DMS 273 treated with DMSO at 0.1 percent for 48 hours (cell line): Measurements from ENCODE around the gene MPIG6B.

Experiments used
- DNase-seq: peaks from one replicate; lab custom pipeline; 2025; lab: John Stamatoyannopoulos, UW

Gene MPIG6B

GRCh38 chr6:31767096-31767645 lies 44.0 kb downstream of the MPIG6B start:
- DNase-seq, result no peak

GRCh38 chr6:31768363-31769257 lies 45.4 kb downstream of the MPIG6B start:
- no peak for DNase-seq

DNA sequence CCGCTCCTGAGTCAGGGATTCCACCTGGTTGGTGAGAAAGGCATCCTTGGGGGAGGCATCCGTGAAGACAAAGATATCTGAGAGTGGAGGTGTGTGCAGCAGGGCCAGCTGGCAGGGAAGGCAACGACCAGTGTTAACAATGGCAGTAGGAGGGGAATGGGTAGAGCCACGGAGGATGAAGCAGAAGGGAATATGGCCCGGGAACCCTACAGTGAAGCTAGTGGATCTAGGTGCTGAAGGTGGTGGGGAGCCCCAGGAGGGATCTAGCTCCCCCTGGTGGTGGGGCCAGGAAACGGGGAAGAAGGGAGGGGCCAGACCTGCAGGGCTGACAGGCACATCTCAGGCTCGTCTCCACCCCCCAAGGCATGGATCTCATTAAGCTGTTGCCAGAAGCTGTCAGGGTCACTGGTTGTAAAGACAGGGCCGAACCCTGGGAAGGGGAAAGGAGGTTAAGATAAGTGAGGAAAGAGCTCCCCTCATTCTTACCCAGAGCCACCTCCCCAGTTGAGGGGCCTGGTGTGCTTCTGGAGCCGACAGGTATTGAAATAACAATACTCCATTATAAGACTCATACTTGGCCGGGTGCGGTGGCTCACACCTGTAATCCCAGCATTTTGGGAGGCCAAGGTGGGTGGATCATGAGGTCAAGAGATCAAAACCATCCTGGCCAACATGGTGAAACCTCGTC lies 46.7 kb downstream of the MPIG6B start:
- DNase-seq, result peak; percentile 29

DNA sequence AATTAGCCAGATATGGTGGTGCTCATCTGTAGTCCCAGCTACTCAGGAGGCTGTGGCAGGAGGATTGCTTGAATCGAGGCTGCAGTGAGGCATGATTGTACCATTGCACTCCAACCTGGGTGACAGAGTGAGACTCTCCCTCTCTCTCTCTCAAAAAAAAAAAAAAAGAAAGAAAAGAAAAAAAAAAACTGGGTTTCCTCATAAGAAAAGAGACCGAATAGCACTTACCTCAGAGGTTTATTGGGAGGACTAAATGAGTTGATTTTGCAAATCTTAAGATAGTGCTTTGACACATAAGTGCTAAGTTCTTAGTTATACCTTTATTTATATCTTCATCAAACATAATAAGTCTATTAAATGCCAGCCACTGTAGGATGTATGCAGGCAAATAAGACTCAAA lies 47.7 kb downstream of the MPIG6B start:
- no peak for DNase-seq

- DNase-seq, result no peak
These were observed 48.8 kb downstream of the MPIG6B start for GRCh38 chr6:31771992-31772358.

- no peak for DNase-seq
These were observed 52.0 kb downstream of the MPIG6B start for GRCh38 chr6:31775184-31775583.

- no peak for DNase-seq
These were observed 52.7 kb downstream of the MPIG6B start for GRCh38 chr6:31775633-31776484.
